Gastrocnemius medialis (tissue), 4 donors: ENCODE data around the gene TCOF1. TPM values are rescaled to one million over a fixed set of nuclear protein-coding genes. Genes with fewer than 3 reads are reported as not detected.

Experiments
- ATAC-seq, 2 donors: fragments of 150-250 bp; one replicate each; pipeline ENCODE4 v1.9.1; 2016
- DNase-seq, 2 donors: peaks; one replicate each; pipeline ENCODE4 v3.0.0-alpha.2; 2019
- H3K27ac ChIP-seq, 4 donors: fragments of 200-600 bp; sonication (generic); 1 replicate in 1 of 4; 2 replicates in 3 of 4; pipeline ENCODE4 v1.5.1; 2016 to 2018; ENCODE audit warnings: mild to moderate bottlenecking in 2 of 4, moderate library complexity in 1 of 4
- H3K27me3 ChIP-seq, 3 donors: fragments of 200-600 bp; sonication (generic) in 2 of 3; 1 replicate in 1 of 3; 2 replicates in 2 of 3; pipeline versions ENCODE4 v1.5.1 to v1.6.0; 2016 to 2019; ENCODE audit warnings: mild to moderate bottlenecking in 1 of 3, moderate library complexity in 1 of 3
- H3K36me3 ChIP-seq, 2 donors: fragments of 200-600 bp; sonication (generic) in 1 of 2; one replicate each; pipeline ENCODE4 v1.5.1; 2017 to 2018
- H3K4me1 ChIP-seq, 2 donors: fragments of 200-600 bp; sonication (generic) in 1 of 2; one replicate each; pipeline ENCODE4 v1.5.1; 2016 to 2017; ENCODE audit warnings: mild to moderate bottlenecking in 2 of 2
- H3K4me3 ChIP-seq, 4 donors: fragments of 200-600 bp; sonication (generic) in 3 of 4; 1 replicate in 1 of 4; 2 replicates in 3 of 4; pipeline ENCODE4 v1.5.1; 2016 to 2019; ENCODE audit warnings: mild to moderate bottlenecking in 2 of 4
- H3K9me3 ChIP-seq, 3 donors: fragments of 200-600 bp; sonication (generic) in 2 of 3; 1 replicate in 1 of 3; 2 replicates in 2 of 3; pipeline ENCODE4 v1.5.1; 2016 to 2019
- CTCF ChIP-seq, 5 experiments: fragments of 450-650 bp in 3 of 5; fragments of 200-600 bp in 2 of 5; sonication (generic) in 2 of 5; IDR thresholded peaks in 4 of 5; conservative IDR thresholded peaks in 1 of 5; 1 replicate in 4 of 5; 2 replicates in 1 of 5; pipeline ENCODE4 v1.5.1; 2016 to 2019; ENCODE audit warnings: antibody characterized with exemption in 5 of 5, mild to moderate bottlenecking in 3 of 5, moderate library complexity in 3 of 5
- POLR2A ChIP-seq, 2 donors: fragments of 450-650 bp; IDR thresholded peaks; one replicate each; pipeline ENCODE4 v1.6.1; 2017; ENCODE audit warnings: antibody characterized with exemption in 2 of 2, mild to moderate bottlenecking in 2 of 2, moderate library complexity in 2 of 2
- in situ Hi-C, 4 donors: fragments of 200-750 bp; cut with MboI; loops; one replicate each; pipeline versions ENCODE4 v1.15.0 to v1.8.0; 2017; ENCODE audit warnings: low sequenced_read_pairs in 4 of 4
- intact Hi-C: fragments of 100-400 bp; cut with DNase I; formaldehyde crosslinking; loops from one replicate; pipeline ENCODE4 v1.15.1; 2023; ENCODE audit warnings: low total_unique reads
- total RNA-seq, 4 donors: library from RNA; depleted of rRNA; stranded (reverse); fragments of >200 nt; gene quantifications; one replicate each; pipeline versions ENCODE4 v1.1.0 to v1.2.3, GENCODE V29; 2016

The TCOF1 gene
- total RNA-seq, 4 donors from 2014 or later = 22.1 to 31.7 (median 27.1) TPM

GRCh38 chr5:150340614-150341255, 16.8 kb upstream of the TCOF1 start:
- no peak overlapping the region for H3K4me3 ChIP-seq
- in situ Hi-C loops = no loop called here
- no peak overlapping the region for H3K27ac ChIP-seq
- H3K36me3 ChIP-seq = no peaks in the 10 kb centered on the region
- TF ChIP-seq CTCF (IDR thresholded peaks at IDR 0.05 in 4 of 5, conservative IDR thresholded peaks at IDR 0.05 in 1 of 5) (no peak), POLR2A (IDR thresholded peaks at IDR 0.05) (no peak)
- intact Hi-C loops = no loop called here
- ATAC-seq (no peak), DNase-seq (no peak)
- no peaks in the 10 kb centered on the region for H3K9me3 ChIP-seq
- H3K27me3 ChIP-seq = no peaks in the 10 kb centered on the region
- H3K4me1 ChIP-seq = peaks cover 0 to 13% of the 10 kb centered on the region in 2 donors

GRCh38 chr5:150341331-150341730, 16.2 kb upstream of the TCOF1 start:
- peaks cover 0 to 13% of the 10 kb centered on the region in 2 donors for H3K4me1 ChIP-seq
- no peaks in the 10 kb centered on the region for H3K9me3 ChIP-seq
- no peak overlapping the region for H3K27ac ChIP-seq
- DNase-seq (no peak), ATAC-seq (no peak)
- H3K36me3 ChIP-seq = no peaks in the 10 kb centered on the region
- no peak overlapping the region for H3K4me3 ChIP-seq
- in situ Hi-C loops = no loop called here
- TF ChIP-seq POLR2A (IDR thresholded peaks at IDR 0.05) (no peak), CTCF (IDR thresholded peaks at IDR 0.05 in 4 of 5, conservative IDR thresholded peaks at IDR 0.05 in 1 of 5) (no peak)
- intact Hi-C loops = no loop called here
- no peaks in the 10 kb centered on the region for H3K27me3 ChIP-seq

- no peak overlapping the region for H3K4me3 ChIP-seq
- intact Hi-C loops (no loop called here), in situ Hi-C loops (no loop called here)
- TF ChIP-seq CTCF (IDR thresholded peaks at IDR 0.05 in 4 of 5, conservative IDR thresholded peaks at IDR 0.05 in 1 of 5) (no peak), POLR2A (IDR thresholded peaks at IDR 0.05) (no peak)
- no peaks in the 10 kb centered on the region for H3K36me3 ChIP-seq
- H3K9me3 ChIP-seq = no peaks in the 10 kb centered on the region
- peaks cover 0 to 13% of the 10 kb centered on the region in 2 donors for H3K4me1 ChIP-seq
- DNase-seq (no peak), ATAC-seq (no peak)
- no peaks in the 10 kb centered on the region for H3K27me3 ChIP-seq
- no peak overlapping the region for H3K27ac ChIP-seq
Measured at GRCh38 chr5:150341989-150342388, 15.5 kb upstream of the TCOF1 start.

- Histone ChIP-seq H3K9me3 (no peaks in the 10 kb centered on the region), H3K4me3 (no peak overlapping the region), H3K4me1 (peaks cover 0 to 13% of the 10 kb centered on the region in 2 donors), H3K27ac (no peak overlapping the region), H3K27me3 (no peaks in the 10 kb centered on the region), H3K36me3 (no peaks in the 10 kb centered on the region)
- TF ChIP-seq POLR2A (IDR thresholded peaks at IDR 0.05) = no peak
- ATAC-seq = no peak
- intact Hi-C loops = no loop called here
- DNase-seq = no peak
- in situ Hi-C loops = no loop called here
Measured at GRCh38 chr5:150342583-150342982, 14.9 kb upstream of the TCOF1 start.

GRCh38 chr5:150343994-150344631, 13.4 kb upstream of the TCOF1 start:
- Histone ChIP-seq H3K4me3 (no peak overlapping the region), H3K27ac (no peak overlapping the region), H3K36me3 (no peaks in the 10 kb centered on the region), H3K9me3 (no peaks in the 10 kb centered on the region), H3K27me3 (no peaks in the 10 kb centered on the region), H3K4me1 (peaks cover 0 to 6% of the 10 kb centered on the region in 2 donors)
- DNase-seq (no peak), ATAC-seq (no peak)
- intact Hi-C loops = no loop called here
- TF ChIP-seq POLR2A (IDR thresholded peaks at IDR 0.05) = no peak
- TF ChIP-seq CTCF (IDR thresholded peaks at IDR 0.05 in 4 of 5, conservative IDR thresholded peaks at IDR 0.05 in 1 of 5) = no peak
- in situ Hi-C loops = no loop called here
